ENCODE measurements around the gene RTP3.

- TF ChIP-seq CTCF (IDR thresholded peaks at IDR 0.05; ENCODE audit: insufficient read depth, low read length, poor library complexity, severe bottlenecking): no peak
- TF ChIP-seq EZH2phosphoT487 (conservative IDR thresholded peaks at IDR 0.05; ENCODE audit: low read length): no peak
Observed at GRCh38 chr3:46516521-46516920, 18.7 kb downstream of the RTP3 start.

All from SU-DHL-6 (cell line).